ENCODE results near the gene HAL. TPM values are rescaled to one million over a fixed set of nuclear protein-coding genes. Genes with fewer than 3 reads are reported as not detected.

Gene HAL
- total and polyA plus RNA-seq, 2 donors (not counting 1 experiment from before 2014, with no cell fraction given), result 1.3 to 4.8 TPM

DNA sequence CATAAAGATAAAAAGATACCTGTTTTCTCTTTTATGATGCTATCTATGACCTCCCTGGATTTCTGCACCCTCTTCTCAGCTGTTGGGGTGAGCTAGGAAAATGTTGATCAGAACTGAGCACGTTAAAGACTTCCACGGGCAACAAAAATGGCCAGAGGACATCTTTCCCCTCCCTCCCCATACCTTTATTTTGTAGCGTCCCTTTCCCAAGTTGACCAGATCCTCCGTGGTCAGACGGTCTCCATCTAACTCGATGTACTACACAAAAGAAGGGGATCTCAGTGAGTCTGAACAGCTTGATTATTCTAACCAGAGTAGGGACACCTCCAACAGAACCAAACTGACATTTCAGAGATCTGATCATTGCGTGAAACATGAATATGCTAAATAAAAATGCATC, 2.2 kb downstream of the HAL start:
- Mint-ChIP-seq H3K4me1 (peaks cover 5% of the 10 kb centered on the region), H3K4me3 (no peak overlapping the region), H3K27me3 (no peaks in the 10 kb centered on the region), H3K9me3 (ENCODE audit: insufficient read depth) (no peaks in the 10 kb centered on the region), H3K27ac (no peak overlapping the region)
- intact Hi-C loops (cut with micrococcal nuclease), result no loop called here
- no peak for ATAC-seq (ENCODE audit: low read depth)
- TF ChIP-seq EZH2 (IDR thresholded peaks at IDR 0.05; ENCODE audit: borderline replicate concordance, insufficient read depth, low read depth, low read length, poor library complexity, severe bottlenecking), result no peak
- TF ChIP-seq, protein P1, sequence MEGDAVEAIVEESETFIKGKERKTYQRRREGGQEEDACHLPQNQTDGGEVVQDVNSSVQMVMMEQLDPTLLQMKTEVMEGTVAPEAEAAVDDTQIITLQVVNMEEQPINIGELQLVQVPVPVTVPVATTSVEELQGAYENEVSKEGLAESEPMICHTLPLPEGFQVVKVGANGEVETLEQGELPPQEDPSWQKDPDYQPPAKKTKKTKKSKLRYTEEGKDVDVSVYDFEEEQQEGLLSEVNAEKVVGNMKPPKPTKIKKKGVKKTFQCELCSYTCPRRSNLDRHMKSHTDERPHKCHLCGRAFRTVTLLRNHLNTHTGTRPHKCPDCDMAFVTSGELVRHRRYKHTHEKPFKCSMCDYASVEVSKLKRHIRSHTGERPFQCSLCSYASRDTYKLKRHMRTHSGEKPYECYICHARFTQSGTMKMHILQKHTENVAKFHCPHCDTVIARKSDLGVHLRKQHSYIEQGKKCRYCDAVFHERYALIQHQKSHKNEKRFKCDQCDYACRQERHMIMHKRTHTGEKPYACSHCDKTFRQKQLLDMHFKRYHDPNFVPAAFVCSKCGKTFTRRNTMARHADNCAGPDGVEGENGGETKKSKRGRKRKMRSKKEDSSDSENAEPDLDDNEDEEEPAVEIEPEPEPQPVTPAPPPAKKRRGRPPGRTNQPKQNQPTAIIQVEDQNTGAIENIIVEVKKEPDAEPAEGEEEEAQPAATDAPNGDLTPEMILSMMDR (IDR thresholded peaks at IDR 0.05), result no peak
- Histone ChIP-seq H3K36me3 (replicated peaks in 1 of 2; ENCODE audit: control extremely low read depth in 1 of 2, control insufficient read depth in 1 of 2, extremely low read depth in 1 of 2, insufficient read depth in 2 of 2, low read length in 1 of 2) (no peaks in the 10 kb centered on the region), H3K4me3 (ENCODE audit: control extremely low read depth in 1 of 5, extremely low read depth in 1 of 5, insufficient read depth in 1 of 5, low read depth in 2 of 5, low read length in 4 of 5) (no peak overlapping the region), H3K4me1 (ENCODE audit: control insufficient read depth in 2 of 2, insufficient read depth in 2 of 2, low read length in 2 of 2) (peaks cover 0 to 4% of the 10 kb centered on the region in 2 donors), H3K79me2 (ENCODE audit: control insufficient read depth, insufficient read depth, low read length) (no peaks in the 10 kb centered on the region), H3K9me3 (ENCODE audit: control extremely low read depth in 1 of 3, control insufficient read depth in 2 of 3, insufficient read depth in 1 of 3, low read length in 2 of 3) (no peaks in the 10 kb centered on the region), H3K27me3 (replicated peaks in 1 of 4; ENCODE audit: control extremely low read depth in 1 of 4, control insufficient read depth in 3 of 4, insufficient read depth in 4 of 4, low read length in 3 of 4) (no peaks in the 10 kb centered on the region), H3K4me2 (replicated peaks; ENCODE audit: low read depth, low read length, poor library complexity, severe bottlenecking) (no peak overlapping the region), H3K27ac (ENCODE audit: low read length in 2 of 2) (no peak overlapping the region), H4K20me1 (ENCODE audit: control insufficient read depth, insufficient read depth, low read length, poor library complexity, severe bottlenecking) (no peaks in the 10 kb centered on the region), H3K9ac (ENCODE audit: low read length) (no peak overlapping the region), H2AFZ (ENCODE audit: insufficient read depth, low read depth, low read length, poor library complexity, severe bottlenecking) (no peak overlapping the region)
- no peak for DNase-seq
- ChIA-PET POLR2A (no interaction called here), CTCF (interaction anchor here (0.9 to 1.5 kb wide), 2 partner anchors 14 kb away, joined by 3 read pairs; no protein-coding TSS in a partner anchor)
- 96% methylated on average over 4 of the region's 7 CpGs for WGBS (ENCODE audit: insufficient coverage)

GRCh38 chr12:95990136-95990535, 6.0 kb downstream of the HAL start:
- POLR2A ChIA-PET, result interaction anchor here (0.6 kb wide), 1 partner anchor 236 kb away, joined by 3 read pairs; no protein-coding TSS in a partner anchor
- ATAC-seq (ENCODE audit: low read depth), result no peak

More at GRCh38 chr12:95990136-95990535, 6.0 kb downstream of the HAL start:
- WGBS (ENCODE audit: insufficient coverage), result 92% methylated on average over 3 of the region's 7 CpGs
- CTCF ChIA-PET, result interaction anchor here (0.8 to 1.0 kb wide), 2 partner anchors 9 to 72 kb away, joined by 3 to 4 read pairs; no protein-coding TSS in a partner anchor
- Histone ChIP-seq H3K27ac (ENCODE audit: low read length in 2 of 2) (no peak overlapping the region), H3K9ac (ENCODE audit: low read length) (no peak overlapping the region), H2AFZ (ENCODE audit: insufficient read depth, low read depth, low read length, poor library complexity, severe bottlenecking) (no peak overlapping the region), H4K20me1 (ENCODE audit: control insufficient read depth, insufficient read depth, low read length, poor library complexity, severe bottlenecking) (no peaks in the 10 kb centered on the region), H3K4me3 (ENCODE audit: control extremely low read depth in 1 of 5, extremely low read depth in 1 of 5, insufficient read depth in 1 of 5, low read depth in 2 of 5, low read length in 4 of 5) (no peak overlapping the region), H3K4me1 (ENCODE audit: control insufficient read depth in 2 of 2, insufficient read depth in 2 of 2, low read length in 2 of 2) (no peaks in the 10 kb centered on the region), H3K4me2 (replicated peaks; ENCODE audit: low read depth, low read length, poor library complexity, severe bottlenecking) (no peak overlapping the region), H3K9me3 (ENCODE audit: control extremely low read depth in 1 of 3, control insufficient read depth in 2 of 3, insufficient read depth in 1 of 3, low read length in 2 of 3) (no peaks in the 10 kb centered on the region), H3K36me3 (replicated peaks in 1 of 2; ENCODE audit: control extremely low read depth in 1 of 2, control insufficient read depth in 1 of 2, extremely low read depth in 1 of 2, insufficient read depth in 2 of 2, low read length in 1 of 2) (no peaks in the 10 kb centered on the region), H3K27me3 (replicated peaks in 1 of 4; ENCODE audit: control extremely low read depth in 1 of 4, control insufficient read depth in 3 of 4, insufficient read depth in 4 of 4, low read length in 3 of 4) (no peaks in the 10 kb centered on the region), H3K79me2 (ENCODE audit: control insufficient read depth, insufficient read depth, low read length) (no peaks in the 10 kb centered on the region)
- Mint-ChIP-seq H3K4me1 (no peaks in the 10 kb centered on the region), H3K27me3 (no peaks in the 10 kb centered on the region), H3K4me3 (no peak overlapping the region), H3K27ac (no peak overlapping the region), H3K9me3 (ENCODE audit: insufficient read depth) (no peaks in the 10 kb centered on the region)
- intact Hi-C loops (cut with micrococcal nuclease), result no loop called here
- TF ChIP-seq EZH2 (IDR thresholded peaks at IDR 0.05; ENCODE audit: borderline replicate concordance, insufficient read depth, low read depth, low read length, poor library complexity, severe bottlenecking), result no peak
- TF ChIP-seq, protein P1 (IDR thresholded peaks at IDR 0.05), result no peak
- DNase-seq, result no peak
